ENCODE results near the gene PEX5L. TPM values are rescaled to one million over a fixed set of nuclear protein-coding genes. Genes with fewer than 3 reads are reported as not detected.

Gene PEX5L
- total and polyA plus RNA-seq, 8 donors: 1.1 to 30.2 (median 8.6) TPM

DNA sequence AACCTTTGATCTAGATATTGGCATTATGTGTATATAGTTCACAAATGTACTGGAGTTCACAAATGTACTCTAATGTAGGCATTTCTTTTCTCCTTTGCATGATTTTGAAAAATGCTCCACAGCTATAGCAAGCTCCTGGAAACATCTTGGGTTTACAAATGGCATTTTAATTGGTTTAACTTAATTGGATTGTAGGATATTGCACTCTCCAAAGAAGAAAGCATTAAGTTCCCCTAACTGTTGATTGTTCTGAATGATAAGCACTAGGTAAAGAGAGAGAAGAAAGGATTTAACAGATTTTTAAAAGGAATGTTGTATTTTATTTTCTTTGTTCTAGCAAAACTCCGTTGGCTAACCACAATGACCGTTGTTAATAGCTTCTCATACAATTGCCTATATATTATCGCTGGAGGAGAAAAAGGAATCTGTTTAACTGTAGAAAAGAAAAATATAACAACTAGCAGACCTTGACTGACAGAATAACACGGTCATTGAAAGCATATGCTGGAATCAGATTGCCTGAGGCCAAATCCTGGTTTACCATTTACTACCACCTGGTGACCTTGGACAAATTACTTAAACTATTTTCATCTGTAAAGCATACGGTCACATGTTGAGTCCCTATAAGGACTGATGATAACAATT lies 170.8 kb downstream of the PEX5L start:
- FAIRE-seq (no peak), DNase-seq (no peak), ATAC-seq (no peak)
- Histone ChIP-seq H3K9me3 (no peaks in the 10 kb centered on the region), H3K4me3 (no peak overlapping the region), H3K27me3 (no peaks in the 10 kb centered on the region), H3K36me3 (no peaks in the 10 kb centered on the region), H3K27ac (no peak overlapping the region), H3K4me1 (no peaks in the 10 kb centered on the region)
- TF ChIP-seq, protein P1, sequence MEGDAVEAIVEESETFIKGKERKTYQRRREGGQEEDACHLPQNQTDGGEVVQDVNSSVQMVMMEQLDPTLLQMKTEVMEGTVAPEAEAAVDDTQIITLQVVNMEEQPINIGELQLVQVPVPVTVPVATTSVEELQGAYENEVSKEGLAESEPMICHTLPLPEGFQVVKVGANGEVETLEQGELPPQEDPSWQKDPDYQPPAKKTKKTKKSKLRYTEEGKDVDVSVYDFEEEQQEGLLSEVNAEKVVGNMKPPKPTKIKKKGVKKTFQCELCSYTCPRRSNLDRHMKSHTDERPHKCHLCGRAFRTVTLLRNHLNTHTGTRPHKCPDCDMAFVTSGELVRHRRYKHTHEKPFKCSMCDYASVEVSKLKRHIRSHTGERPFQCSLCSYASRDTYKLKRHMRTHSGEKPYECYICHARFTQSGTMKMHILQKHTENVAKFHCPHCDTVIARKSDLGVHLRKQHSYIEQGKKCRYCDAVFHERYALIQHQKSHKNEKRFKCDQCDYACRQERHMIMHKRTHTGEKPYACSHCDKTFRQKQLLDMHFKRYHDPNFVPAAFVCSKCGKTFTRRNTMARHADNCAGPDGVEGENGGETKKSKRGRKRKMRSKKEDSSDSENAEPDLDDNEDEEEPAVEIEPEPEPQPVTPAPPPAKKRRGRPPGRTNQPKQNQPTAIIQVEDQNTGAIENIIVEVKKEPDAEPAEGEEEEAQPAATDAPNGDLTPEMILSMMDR (IDR thresholded peaks at IDR 0.05): no peak
- intact Hi-C loops (cut with DNase I): no loop called here
- WGBS, 2 donors: 49 to 59% methylated on average over 5 of the region's 5 CpGs

DNA sequence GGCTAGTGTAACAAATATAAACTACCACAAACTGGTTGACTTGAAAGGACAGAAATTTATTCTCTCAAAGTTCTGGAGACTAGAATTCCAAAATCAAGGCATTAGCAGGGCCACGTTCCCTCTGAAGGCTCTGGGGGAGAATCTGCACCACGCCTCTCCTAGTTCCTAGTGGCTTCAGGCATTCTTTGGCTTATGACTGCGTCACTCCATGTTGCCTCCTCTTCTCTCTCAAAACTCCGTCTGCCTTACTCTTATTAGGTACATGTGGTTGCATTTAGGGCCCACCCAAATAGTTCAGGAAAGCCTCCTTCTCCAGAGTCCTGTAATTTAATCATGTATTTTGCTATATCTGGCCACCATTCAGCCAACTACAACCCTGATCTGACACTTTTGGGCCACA lies 174.8 kb downstream of the PEX5L start:
- TF ChIP-seq, protein P1 (IDR thresholded peaks at IDR 0.05): no peak
- no peaks in the 10 kb centered on the region for H3K27me3 ChIP-seq
- H3K4me3 ChIP-seq: no peak overlapping the region
- intact Hi-C loops (cut with DNase I): no loop called here
- no peak for DNase-seq
- H3K4me1 ChIP-seq: no peaks in the 10 kb centered on the region
- no peaks in the 10 kb centered on the region for H3K36me3 ChIP-seq
- H3K27ac ChIP-seq: no peak overlapping the region
- no peak for ATAC-seq
- no peaks in the 10 kb centered on the region for H3K9me3 ChIP-seq
- no peak for FAIRE-seq
- WGBS, 2 donors: 91 to 94% methylated on average over 4 of the region's 4 CpGs

DNA sequence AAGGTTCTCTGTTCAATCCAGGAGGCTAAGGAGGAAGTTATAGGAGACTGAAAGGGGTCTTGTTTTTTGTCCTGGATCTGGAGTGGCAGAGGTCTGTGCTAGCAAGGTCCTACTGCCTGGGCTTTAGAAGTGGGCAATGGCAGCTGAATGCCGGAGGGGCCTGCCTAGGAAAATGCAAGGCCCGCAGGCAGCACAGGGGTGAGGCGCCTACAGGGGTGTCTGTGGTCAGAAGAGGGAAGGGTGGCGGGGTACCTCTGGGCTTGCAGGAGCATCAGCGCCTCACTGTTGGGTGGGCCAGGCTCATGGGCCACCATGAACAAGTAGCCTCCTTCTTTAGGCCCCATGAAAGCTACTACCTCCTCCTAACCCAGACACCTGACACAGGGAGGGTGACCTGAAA lies 175.4 kb downstream of the PEX5L start:
- Histone ChIP-seq H3K4me1 (no peaks in the 10 kb centered on the region), H3K27ac (no peak overlapping the region), H3K36me3 (no peaks in the 10 kb centered on the region), H3K27me3 (no peaks in the 10 kb centered on the region), H3K9me3 (no peaks in the 10 kb centered on the region), H3K4me3 (no peak overlapping the region)
- 96 to 99% methylated on average over 5 of the region's 5 CpGs for WGBS, 2 donors
- TF ChIP-seq, protein P1 (IDR thresholded peaks at IDR 0.05): no peak
- intact Hi-C loops (cut with DNase I): no loop called here
- FAIRE-seq (no peak), ATAC-seq (no peak), DNase-seq (peak in 1 of 6 donors; percentile 31)

DNA sequence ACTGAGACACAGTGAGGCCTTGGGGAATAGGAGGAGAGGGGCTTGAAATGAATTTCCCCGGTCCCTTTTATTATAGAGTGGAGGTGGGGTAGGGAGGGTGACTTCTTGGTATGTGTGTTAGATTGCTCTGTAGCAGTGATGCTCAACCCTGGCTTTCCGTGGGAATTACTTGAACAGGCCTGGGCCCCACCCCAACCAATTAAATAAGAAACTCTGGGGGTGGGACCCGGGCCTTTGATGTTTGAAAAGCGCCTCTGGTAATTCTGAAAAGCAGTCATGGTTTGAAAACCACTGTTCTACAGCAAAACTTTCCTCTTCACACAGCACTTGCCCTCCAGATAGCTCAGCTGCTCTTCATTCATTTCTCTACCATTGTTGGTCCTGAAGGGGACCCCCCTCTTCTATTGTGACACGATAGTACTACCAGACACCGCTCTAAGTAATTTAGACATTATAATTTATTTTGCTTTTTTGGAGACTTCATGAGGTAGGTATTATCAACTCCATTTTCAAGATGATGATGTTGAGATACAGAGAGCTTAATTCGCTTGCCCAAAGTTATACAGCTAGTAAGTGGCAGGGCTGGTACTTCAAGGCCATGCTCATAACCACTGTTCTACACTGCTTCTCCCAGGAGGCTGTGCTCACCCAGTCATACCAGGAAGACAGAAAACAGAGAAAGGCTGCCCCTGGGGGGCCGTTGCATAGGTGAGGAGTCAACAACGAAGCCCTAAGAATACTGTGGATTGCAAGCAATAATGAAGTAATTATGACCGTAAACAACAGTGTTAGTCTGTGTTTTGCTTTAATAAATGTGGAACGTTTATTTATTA lies 176.2 kb downstream of the PEX5L start:
- TF ChIP-seq, protein P1 (IDR thresholded peaks at IDR 0.05): no peak
- intact Hi-C loops (cut with DNase I): no loop called here

DNA sequence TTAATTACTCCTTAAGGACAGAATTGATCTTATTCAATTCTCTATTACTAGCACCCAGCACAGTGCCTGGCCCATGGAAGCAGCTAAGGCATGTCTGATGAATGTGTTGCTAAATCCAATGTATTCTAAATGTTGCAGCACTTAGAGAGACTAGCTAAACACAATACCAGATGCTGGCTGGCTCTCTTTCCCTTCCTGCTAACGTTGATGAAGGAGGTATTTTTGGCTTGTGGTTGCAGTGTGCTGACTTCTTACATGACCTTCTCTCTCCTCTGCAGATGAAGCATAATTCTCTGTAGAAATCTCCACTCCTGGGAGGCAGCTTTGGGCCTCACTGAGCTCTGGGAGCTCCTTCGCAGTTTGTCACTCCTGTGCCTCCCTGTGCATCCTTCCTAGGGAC lies 183.6 kb downstream of the PEX5L start:
- Histone ChIP-seq H3K27me3 (no peaks in the 10 kb centered on the region), H3K36me3 (no peaks in the 10 kb centered on the region), H3K27ac (no peak overlapping the region), H3K4me3 (no peak overlapping the region), H3K9me3 (no peaks in the 10 kb centered on the region), H3K4me1 (no peaks in the 10 kb centered on the region)
- 56 to 63% methylated on average over 2 of the region's 2 CpGs for WGBS, 2 donors
- FAIRE-seq (no peak), DNase-seq (no peak), ATAC-seq (no peak)
- intact Hi-C loops (cut with DNase I): no loop called here
- TF ChIP-seq, protein P1 (IDR thresholded peaks at IDR 0.05): no peak

More for the DNA sequence above, 176.2 kb downstream of the PEX5L start:
- no peak overlapping the region for H3K27ac ChIP-seq
- no peaks in the 10 kb centered on the region for H3K36me3 ChIP-seq
- H3K4me3 ChIP-seq: no peak overlapping the region
- H3K27me3 ChIP-seq: no peaks in the 10 kb centered on the region
- no peak for DNase-seq
- H3K4me1 ChIP-seq: no peaks in the 10 kb centered on the region
- H3K9me3 ChIP-seq: no peaks in the 10 kb centered on the region
- WGBS, 2 donors: 91% methylated on average over 11 of the region's 11 CpGs
- ATAC-seq: no peak
- no peak for FAIRE-seq

Data from pancreas (tissue), 10 donors.